SK-N-SH (cell line): ENCODE measurements around the gene OTOG. TPM values are rescaled to one million over a fixed set of nuclear protein-coding genes. Genes with fewer than 3 reads are reported as not detected.

Experiments used
- EP300 ChIP-seq, 2 experiments: IDR thresholded peaks; 2 replicates each; pipeline versions ENCODE4 v1.4.0 to v1.6.1; 2012; ENCODE audit warnings: borderline replicate concordance in 1 of 2, low read depth in 1 of 2, low read length in 1 of 2
- FOXM1 ChIP-seq: IDR thresholded peaks from 2 replicates; pipeline ENCODE4 v1.4.0; 2012; ENCODE audit warnings: low read depth, mild to moderate bottlenecking
- JUND ChIP-seq: IDR thresholded peaks from 2 replicates; pipeline ENCODE4 v1.4.0; 2012
- polyA plus RNA-seq, 3 experiments: library from polyadenylated mRNA; depleted of rRNA; stranded (reverse); fragments of >200 nt; gene quantifications; 2 replicates each; pipeline ENCODE4 v1.2.3, GENCODE V29; 2012
- TF ChIP-seq, protein P1 (sequence below): IDR thresholded peaks from 2 replicates; pipeline ENCODE4 v1.4.0; 2012; ENCODE audit warnings: low read depth

OTOG gene
- polyA plus RNA-seq, 1 of the 3 experiments (the other 2 are of a cell fraction), result not detected

DNA sequence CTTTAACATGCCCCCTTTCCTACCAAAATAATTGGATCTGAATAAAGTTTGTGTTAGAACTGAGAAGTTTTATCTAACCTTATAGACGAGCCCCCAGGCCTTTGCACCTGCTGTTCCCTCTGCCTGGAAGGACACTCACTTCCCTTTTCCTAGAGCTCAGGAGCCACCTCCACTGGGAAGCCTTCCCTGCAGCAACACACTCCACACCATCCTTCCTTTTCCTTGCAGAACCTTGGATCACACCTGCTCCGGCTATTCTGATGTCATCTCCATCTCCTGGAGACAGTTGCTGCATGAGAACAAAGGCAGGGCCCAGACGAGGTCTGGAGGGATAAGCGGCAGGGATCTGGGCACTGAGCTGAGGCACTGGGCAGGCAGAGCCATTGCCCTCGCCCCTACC, 149.7 kb downstream of the OTOG start (continued):
- TF ChIP-seq, protein P1, sequence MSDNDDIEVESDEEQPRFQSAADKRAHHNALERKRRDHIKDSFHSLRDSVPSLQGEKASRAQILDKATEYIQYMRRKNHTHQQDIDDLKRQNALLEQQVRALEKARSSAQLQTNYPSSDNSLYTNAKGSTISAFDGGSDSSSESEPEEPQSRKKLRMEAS, result no peak
- no peak for TF ChIP-seq JUND
- no peak for TF ChIP-seq FOXM1
- no peak for TF ChIP-seq EP300 (IDR thresholded peaks at IDR 0.05; ENCODE audit: borderline replicate concordance in 1 of 2, low read depth in 1 of 2, low read length in 1 of 2)

Other genes with a start within 250 kb of the OTOG start
- 0.67 and 1.2 TPM in 2 replicates for gene NCR3LG1, start 195.5 kb upstream of the OTOG start, polyA plus RNA-seq (2012; rRNA removed)
- 0.13 and 0.23 TPM in 2 replicates for gene KCNJ11, start 158.6 kb upstream of the OTOG start, polyA plus RNA-seq (2012; rRNA removed)
- 0.71 and 1.1 TPM in 2 replicates for gene ABCC8, start 70.4 kb upstream of the OTOG start, polyA plus RNA-seq (2012; rRNA removed)
- gene USH1C, start 2.8 kb upstream of the OTOG start, polyA plus RNA-seq (2012; rRNA removed), result not detected in 2 replicates
- gene MYOD1, start 172.3 kb downstream of the OTOG start, polyA plus RNA-seq (2012; rRNA removed), result not detected in 2 replicates
- 0.13 and 0.18 TPM in 2 replicates for gene KCNC1, start 187.5 kb downstream of the OTOG start, polyA plus RNA-seq (2012; rRNA removed)